ENCODE data around the gene ZNF70.
A peak's percentile ranks its signal among the peaks of the same experiment; 100 is the strongest.

The ZNF70 gene

GRCh38 chr22:23779731-23780130 lies 28.8 kb upstream of the ZNF70 start:
- Histone ChIP-seq H3K4me3 (no peak overlapping the region), H3K27ac (no peak overlapping the region)
- DNase-seq (ENCODE audit: low spot score) = no peak
- TF ChIP-seq CTCF (IDR thresholded peaks at IDR 0.05) = no peak

- no peak for TF ChIP-seq CTCF (IDR thresholded peaks at IDR 0.05)
- no peak overlapping the region for H3K4me3 ChIP-seq
- H3K27ac ChIP-seq = no peak overlapping the region
- no peak for DNase-seq (ENCODE audit: low spot score)
Observed at GRCh38 chr22:23779083-23779482, 28.2 kb upstream of the ZNF70 start.

GRCh38 chr22:23778577-23778900 lies 27.6 kb upstream of the ZNF70 start:
- Histone ChIP-seq H3K4me3 (no peak overlapping the region), H3K27ac (no peak overlapping the region)
- DNase-seq (ENCODE audit: low spot score) = no peak
- TF ChIP-seq CTCF (IDR thresholded peaks at IDR 0.05) = no peak

- H3K27ac ChIP-seq = peak overlapping the region in 1 of 2 donors; percentile 31
- TF ChIP-seq CTCF (IDR thresholded peaks at IDR 0.05) = no peak
- H3K4me3 ChIP-seq = no peak overlapping the region
- DNase-seq (ENCODE audit: low spot score) = no peak
Observed at GRCh38 chr22:23777776-23778576, 27.1 kb upstream of the ZNF70 start.

GRCh38 chr22:23775779-23776375 lies 25.0 kb upstream of the ZNF70 start:
- H3K4me3 ChIP-seq = no peak overlapping the region
- no peak for DNase-seq (ENCODE audit: low spot score)
- TF ChIP-seq CTCF (IDR thresholded peaks at IDR 0.05) = no peak
- no peak overlapping the region for H3K27ac ChIP-seq

GRCh38 chr22:23774922-23775436 lies 24.1 kb upstream of the ZNF70 start:
- no peak overlapping the region for H3K4me3 ChIP-seq
- DNase-seq (ENCODE audit: low spot score) = no peak
- TF ChIP-seq CTCF (IDR thresholded peaks at IDR 0.05) = no peak
- H3K27ac ChIP-seq = peak overlapping the region in 1 of 2 donors; percentile 12

Measured in coronary artery (tissue), 2 donors.